Neuronal stem cell (in vitro differentiated cells): Measurements from ENCODE around the gene PRKACG.

Experiments
- DNase-seq: peaks from one replicate; pipeline ENCODE4 v3.0.0-alpha.2; 2013; ENCODE audit warnings: low spot score
- H2AFZ ChIP-seq: one replicate; pipeline ENCODE4 v1.6.1; 2013; ENCODE audit warnings: mild to moderate bottlenecking, low read length, inconsistent platforms
- H2AK5ac ChIP-seq: 2 replicates; pipeline ENCODE4 v1.6.1; 2013; ENCODE audit warnings: low read depth, mild to moderate bottlenecking, inconsistent platforms, low read length, moderate library complexity, mixed read lengths
- H2BK120ac ChIP-seq: 2 replicates; pipeline ENCODE4 v1.6.1; 2013; ENCODE audit warnings: low read depth, mild to moderate bottlenecking, inconsistent platforms, low read length, moderate library complexity, mixed read lengths
- H2BK12ac ChIP-seq: one replicate; pipeline ENCODE4 v1.6.1; 2013; ENCODE audit warnings: low read length, inconsistent platforms
- H2BK15ac ChIP-seq: 2 replicates; pipeline ENCODE4 v1.6.1; 2013; ENCODE audit warnings: mild to moderate bottlenecking, low read length, inconsistent platforms, mixed read lengths
- H2BK5ac ChIP-seq: one replicate; pipeline ENCODE4 v1.6.1; 2013; ENCODE audit warnings: inconsistent platforms, mild to moderate bottlenecking, low read length, moderate library complexity
- H3K14ac ChIP-seq: one replicate; pipeline ENCODE4 v1.6.1; 2013; ENCODE audit warnings: low read length, inconsistent platforms
- H3K18ac ChIP-seq: 2 replicates; pipeline ENCODE4 v1.6.1; 2013; ENCODE audit warnings: low read length, inconsistent platforms
- H3K23ac ChIP-seq: 2 replicates; pipeline ENCODE4 v1.6.1; 2013; ENCODE audit warnings: low read depth, mild to moderate bottlenecking, mixed read lengths, low read length, inconsistent platforms; ENCODE audit not compliant: poor library complexity
- H3K27ac ChIP-seq: replicated peaks from 3 replicates; pipeline ENCODE4 v1.5.1; 2013; ENCODE audit warnings: low read length, inconsistent platforms
- H3K27me3 ChIP-seq, 3 experiments: 2 replicates each; pipeline ENCODE4 v1.6.1; 2013; ENCODE audit warnings: low read length in 3 of 3, mild to moderate bottlenecking in 2 of 3, inconsistent platforms in 1 of 3, low read depth in 1 of 3, mixed read lengths in 1 of 3, moderate library complexity in 1 of 3; ENCODE audit not compliant: control insufficient read depth in 3 of 3, insufficient read depth in 3 of 3
- H3K36me3 ChIP-seq, 2 donors: replicated peaks in 1 of 2; 2 replicates each; pipeline ENCODE4 v1.6.1; 2013; ENCODE audit warnings: low read length in 2 of 2; ENCODE audit not compliant: control insufficient read depth in 2 of 2, insufficient read depth in 2 of 2
- H3K4ac ChIP-seq: 2 replicates; pipeline ENCODE4 v1.6.1; 2013; ENCODE audit warnings: inconsistent platforms, mild to moderate bottlenecking, low read length, moderate library complexity
- H3K4me1 ChIP-seq, 2 donors: 1 replicate in 1 of 2; 2 replicates in 1 of 2; pipeline ENCODE4 v1.6.1; 2013; ENCODE audit warnings: low read length in 2 of 2, low read depth in 1 of 2; ENCODE audit not compliant: control insufficient read depth in 2 of 2, insufficient read depth in 1 of 2
- H3K4me2 ChIP-seq: one replicate; pipeline ENCODE4 v1.6.1; 2013; ENCODE audit warnings: mild to moderate bottlenecking, low read length, inconsistent platforms; ENCODE audit not compliant: insufficient read depth, poor library complexity, severe bottlenecking
- H3K4me3 ChIP-seq, 2 donors: 2 replicates each; pipeline ENCODE4 v1.5.1; 2013; ENCODE audit warnings: low read length in 2 of 2, mild to moderate bottlenecking in 2 of 2, inconsistent platforms in 1 of 2, moderate library complexity in 1 of 2
- H3K79me1 ChIP-seq: one replicate; pipeline ENCODE4 v1.6.1; 2013; ENCODE audit warnings: low read depth, mild to moderate bottlenecking, inconsistent platforms, low read length, moderate library complexity
- H3K9ac ChIP-seq: one replicate; pipeline ENCODE4 v1.6.1; 2013; ENCODE audit warnings: mild to moderate bottlenecking, low read depth, low read length, inconsistent platforms; ENCODE audit not compliant: poor library complexity
- H3K9me3 ChIP-seq, 2 donors: replicated peaks in 1 of 2; 2 replicates each; pipeline versions ENCODE3 to v1.6.1; 2013; ENCODE audit warnings: low read length in 2 of 2, mild to moderate bottlenecking in 2 of 2, inconsistent platforms in 1 of 2, low read depth in 1 of 2, mixed read lengths in 1 of 2, moderate library complexity in 1 of 2; ENCODE audit not compliant: control insufficient read depth in 2 of 2, insufficient read depth in 1 of 2
- H4K8ac ChIP-seq: one replicate; pipeline ENCODE4 v1.6.1; 2013; ENCODE audit warnings: low read depth, mild to moderate bottlenecking, inconsistent platforms, low read length, moderate library complexity
- H4K91ac ChIP-seq: one replicate; pipeline ENCODE4 v1.6.1; 2013; ENCODE audit warnings: low read length, low read depth, mild to moderate bottlenecking, inconsistent platforms; ENCODE audit not compliant: poor library complexity
- WGBS, 2 donors: extraction: QIAGEN DNeasy Blood & Tissue Kit; methylation state at CpG; one replicate each; pipeline ENCODE4 v1.1.7; 2013; ENCODE audit warnings: missing lambda C conversion rate in 2 of 2, mixed read lengths in 1 of 2; ENCODE audit not compliant: insufficient read length in 2 of 2, insufficient replicate concordance in 1 of 2; ENCODE audit errors: extremely low coverage in 2 of 2; 5-methylcytosine and 5-hydroxymethylcytosine counted together

PRKACG gene

DNA sequence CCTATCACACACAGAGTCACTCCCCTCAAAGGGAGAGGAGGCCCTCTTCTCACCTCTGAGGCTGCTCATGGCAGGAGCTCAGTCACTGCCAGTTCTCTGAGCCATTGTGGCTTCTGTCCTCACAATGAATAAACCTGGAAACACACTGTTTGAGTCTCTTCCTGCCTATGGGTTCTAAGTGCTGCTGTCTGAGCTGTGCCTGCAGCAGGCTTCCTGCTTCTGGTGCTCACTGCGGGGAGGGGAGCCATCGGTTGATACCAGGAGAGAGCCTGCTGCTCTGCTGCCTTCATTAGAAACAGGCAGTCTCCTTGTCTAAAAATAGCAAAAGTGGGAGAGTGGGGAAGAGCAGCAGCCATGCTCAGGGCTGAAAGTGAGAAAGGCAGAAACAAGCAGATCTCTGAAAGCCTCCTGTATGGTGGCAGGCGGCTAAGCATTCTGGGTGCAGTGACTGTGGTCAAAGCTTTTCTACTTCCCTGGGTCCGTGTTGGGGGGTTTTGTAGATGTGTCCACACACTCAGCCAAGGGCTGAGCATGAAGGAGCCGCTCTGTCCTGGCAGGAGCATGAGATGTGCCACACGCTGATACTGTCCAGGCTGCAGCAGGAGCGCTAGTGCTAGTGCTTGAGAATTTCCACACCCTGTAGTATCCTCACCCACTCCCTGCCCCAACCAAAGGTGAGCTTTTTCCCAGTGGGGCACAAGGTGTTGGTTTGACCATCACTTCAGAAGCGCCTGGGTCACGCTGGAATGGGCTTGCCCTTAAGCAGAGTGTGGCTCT lies 34.2 kb downstream of the PRKACG start:
- Histone ChIP-seq H3K4me1 (peaks cover 0 to 2% of the 10 kb centered on the region in 2 donors), H3K36me3 (peaks cover 0 to 23% of the 10 kb centered on the region in 2 donors), H3K79me1 (no peaks in the 10 kb centered on the region), H3K9me3 (peaks cover 0 to 14% of the 10 kb centered on the region in 2 donors), H2BK120ac (no peak overlapping the region), H3K4me2 (no peak overlapping the region), H3K4ac (no peak overlapping the region), H2BK12ac (no peak overlapping the region), H3K14ac (peak overlapping the region; percentile 72), H2AFZ (no peak overlapping the region), H2BK15ac (no peak overlapping the region), H2AK5ac (no peak overlapping the region), H3K18ac (peak overlapping the region; percentile 20), H3K27ac (no peak overlapping the region), H3K23ac (no peak overlapping the region), H2BK5ac (no peak overlapping the region), H3K9ac (peak overlapping the region; percentile 65), H3K27me3 (no peaks in the 10 kb centered on the region), H4K8ac (peak overlapping the region; percentile 58), H4K91ac (no peak overlapping the region), H3K4me3 (no peak overlapping the region)
- no CpG with 5 or more reads among the region's 9 CpGs for WGBS, 2 donors
- DNase-seq: no peak

DNA sequence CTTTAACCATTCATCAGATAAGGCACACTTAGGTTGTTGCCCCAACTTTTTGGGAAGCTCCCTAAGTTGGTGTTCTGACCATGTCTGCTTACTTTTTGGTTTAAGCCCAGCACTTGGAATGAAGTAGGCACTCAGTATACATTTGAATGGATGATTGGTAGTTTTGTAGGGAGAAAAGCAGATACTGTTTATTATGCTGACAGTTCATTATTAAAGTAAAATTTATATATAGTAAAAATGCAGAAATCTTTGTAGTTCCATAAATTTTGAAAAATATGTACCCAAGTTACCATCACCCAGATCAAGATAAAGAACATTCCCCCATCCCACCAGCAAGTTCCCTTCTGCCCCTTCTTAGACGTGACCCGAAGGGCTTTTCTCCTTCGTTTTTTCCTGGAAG lies 35.4 kb downstream of the PRKACG start:
- no peak overlapping the region for H4K8ac ChIP-seq
- H2BK120ac ChIP-seq: no peak overlapping the region
- H3K27ac ChIP-seq: no peak overlapping the region
- no peak for DNase-seq
- H2AFZ ChIP-seq: no peak overlapping the region
- no peaks in the 10 kb centered on the region for H3K27me3 ChIP-seq
- H3K4me2 ChIP-seq: no peak overlapping the region
- no peaks in the 10 kb centered on the region for H3K79me1 ChIP-seq
- H3K9ac ChIP-seq: no peak overlapping the region
- peaks cover 0 to 2% of the 10 kb centered on the region in 2 donors for H3K4me1 ChIP-seq
- whole genome bisulfite sequencing, 2 donors: no CpG with 5 or more reads among the region's 3 CpGs
- peaks cover 0 to 17% of the 10 kb centered on the region in 2 donors for H3K36me3 ChIP-seq
- no peak overlapping the region for H4K91ac ChIP-seq
- H3K14ac ChIP-seq: no peak overlapping the region
- H2BK15ac ChIP-seq: no peak overlapping the region
- H2BK5ac ChIP-seq: no peak overlapping the region
- H3K9me3 ChIP-seq: peaks cover 0 to 14% of the 10 kb centered on the region in 2 donors
- no peak overlapping the region for H3K18ac ChIP-seq
- H3K4ac ChIP-seq: no peak overlapping the region
- no peak overlapping the region for H3K4me3 ChIP-seq
- H3K23ac ChIP-seq: no peak overlapping the region
- no peak overlapping the region for H2BK12ac ChIP-seq
- no peak overlapping the region for H2AK5ac ChIP-seq

DNA sequence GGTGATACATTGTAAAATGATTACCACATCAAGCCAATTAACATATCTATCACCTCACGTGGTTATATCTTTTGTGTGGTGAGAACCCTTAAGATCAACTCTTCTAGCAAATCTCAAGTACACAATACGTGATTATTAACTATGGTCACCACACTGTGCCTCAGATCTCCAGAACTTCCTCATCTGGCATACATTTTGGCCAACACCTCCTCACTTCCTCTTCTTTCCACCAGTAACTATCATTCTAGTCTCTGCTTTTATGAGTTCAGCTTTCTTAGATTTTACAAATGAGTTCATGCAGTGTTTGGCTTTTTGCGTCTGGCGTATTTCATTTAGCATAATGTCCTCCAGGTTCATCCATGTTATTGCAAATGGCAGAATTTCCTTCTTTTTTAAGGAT lies 35.8 kb downstream of the PRKACG start:
- Histone ChIP-seq H2BK15ac (no peak overlapping the region), H2BK12ac (no peak overlapping the region), H3K27me3 (no peaks in the 10 kb centered on the region), H4K8ac (no peak overlapping the region), H3K9ac (no peak overlapping the region), H3K18ac (no peak overlapping the region), H2BK120ac (no peak overlapping the region), H2AK5ac (no peak overlapping the region), H3K36me3 (peaks cover 0 to 19% of the 10 kb centered on the region in 2 donors), H3K79me1 (no peaks in the 10 kb centered on the region), H3K23ac (no peak overlapping the region), H3K4ac (no peak overlapping the region), H3K4me3 (no peak overlapping the region), H2BK5ac (no peak overlapping the region), H3K9me3 (peaks cover 0 to 14% of the 10 kb centered on the region in 2 donors), H3K14ac (no peak overlapping the region), H3K4me2 (no peak overlapping the region), H4K91ac (no peak overlapping the region), H3K27ac (no peak overlapping the region), H3K4me1 (peaks cover 0 to 2% of the 10 kb centered on the region in 2 donors), H2AFZ (no peak overlapping the region)
- WGBS, 2 donors: no CpG with 5 or more reads among the region's 4 CpGs
- DNase-seq: no peak

DNA sequence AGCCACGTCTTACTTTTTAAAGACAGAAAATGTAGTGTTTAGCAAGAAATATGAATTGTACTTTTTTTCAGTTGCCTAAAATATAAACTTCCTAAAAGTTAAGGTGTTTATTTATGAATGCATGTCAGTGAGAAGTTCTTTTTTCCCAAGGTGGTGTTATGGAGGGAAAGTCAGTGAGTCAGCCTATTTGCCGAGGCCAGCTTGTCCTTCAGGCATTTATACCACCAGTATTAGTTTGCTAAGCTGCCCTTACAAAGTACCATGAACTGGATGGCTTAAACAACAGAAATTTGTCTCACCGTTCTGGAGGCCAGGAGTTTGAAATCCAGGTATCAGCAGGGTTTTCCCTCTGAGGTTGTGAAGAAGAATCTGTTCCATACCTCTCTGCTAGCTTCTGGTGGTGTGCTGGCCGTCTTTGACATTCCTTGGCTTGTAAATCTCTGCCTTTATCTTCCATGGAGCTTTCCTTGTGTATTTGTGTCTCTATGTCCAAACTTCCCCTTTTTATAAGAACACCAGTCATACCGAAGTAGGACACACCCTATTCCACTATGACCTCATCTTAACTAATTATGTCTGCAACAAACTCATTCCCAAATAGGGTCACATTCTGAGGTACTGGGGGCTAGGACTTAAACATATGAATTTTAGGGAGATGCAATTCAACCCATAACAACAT lies 38.4 kb downstream of the PRKACG start:
- no peak for DNase-seq

More for the DNA sequence above, 38.4 kb downstream of the PRKACG start:
- no peak overlapping the region for H4K8ac ChIP-seq
- peaks cover 0 to 29% of the 10 kb centered on the region in 2 donors for H3K36me3 ChIP-seq
- H3K27me3 ChIP-seq: no peaks in the 10 kb centered on the region
- no peak overlapping the region for H2BK120ac ChIP-seq
- no peaks in the 10 kb centered on the region for H3K79me1 ChIP-seq
- H2AK5ac ChIP-seq: no peak overlapping the region
- H2BK5ac ChIP-seq: no peak overlapping the region
- no peak overlapping the region for H2BK12ac ChIP-seq
- H3K23ac ChIP-seq: no peak overlapping the region
- no peak overlapping the region for H3K4me2 ChIP-seq
- H3K4me1 ChIP-seq: peaks cover 0 to 2% of the 10 kb centered on the region in 2 donors
- H3K4me3 ChIP-seq: no peak overlapping the region
- no CpG with 5 or more reads among the region's 5 CpGs for WGBS, 2 donors
- peaks cover 0 to 15% of the 10 kb centered on the region in 2 donors for H3K9me3 ChIP-seq
- H2BK15ac ChIP-seq: no peak overlapping the region
- H3K18ac ChIP-seq: no peak overlapping the region
- no peak overlapping the region for H4K91ac ChIP-seq
- no peak overlapping the region for H2AFZ ChIP-seq
- no peak overlapping the region for H3K4ac ChIP-seq
- no peak overlapping the region for H3K27ac ChIP-seq
- H3K9ac ChIP-seq: no peak overlapping the region
- H3K14ac ChIP-seq: no peak overlapping the region
